Esophagus muscularis mucosa (tissue), 4 donors: ENCODE measurements around the gene CAMKMT. TPM values are rescaled to one million over a fixed set of nuclear protein-coding genes. Genes with fewer than 3 reads are reported as not detected.

Experiments used
- DNase-seq: peaks from one replicate; pipeline ENCODE4 v3.0.0-alpha.2; 2017; ENCODE audit errors: extremely low spot score
- H3K27ac ChIP-seq, 4 donors: fragments of 200-600 bp; sonication (generic); replicated peaks in 1 of 4; 1 replicate in 3 of 4; 2 replicates in 1 of 4; pipeline ENCODE4 v1.5.1; 2016 to 2019; ENCODE audit warnings: mild to moderate bottlenecking in 1 of 4
- H3K27me3 ChIP-seq, 4 donors: fragments of 200-600 bp; sonication (generic); one replicate each; pipeline versions ENCODE4 v1.5.1 to v1.6.0; 2016 to 2019
- H3K36me3 ChIP-seq, 4 donors: fragments of 200-600 bp; sonication (generic); one replicate each; pipeline ENCODE4 v1.5.1; 2016 to 2019
- H3K4me1 ChIP-seq, 4 donors: fragments of 200-600 bp; sonication (generic); one replicate each; pipeline ENCODE4 v1.5.1; 2016 to 2019
- H3K4me3 ChIP-seq, 4 donors: fragments of 200-600 bp; sonication (generic); 1 replicate in 2 of 4; 2 replicates in 2 of 4; pipeline ENCODE4 v1.5.1; 2016 to 2019; ENCODE audit warnings: mild to moderate bottlenecking in 4 of 4, moderate library complexity in 1 of 4
- H3K9me3 ChIP-seq, 4 donors: fragments of 200-600 bp; sonication (generic); 1 replicate in 3 of 4; 2 replicates in 1 of 4; pipeline ENCODE4 v1.5.1; 2016 to 2019
- CTCF ChIP-seq, 3 experiments: fragments of 200-600 bp in 2 of 3; fragments of 450-650 bp in 1 of 3; sonication (generic) in 2 of 3; IDR thresholded peaks; one replicate each; pipeline ENCODE4 v1.5.1; 2017 to 2019; ENCODE audit warnings: antibody characterized with exemption in 3 of 3, mild to moderate bottlenecking in 2 of 3, moderate library complexity in 1 of 3
- EP300 ChIP-seq: sonication (generic); formaldehyde crosslinking; IDR thresholded peaks from one replicate; pipeline ENCODE4 v1.6.1; 2017; ENCODE audit warnings: antibody characterized with exemption
- POLR2A ChIP-seq: fragments of 450-650 bp; IDR thresholded peaks from one replicate; pipeline ENCODE4 v1.6.1; 2017; ENCODE audit warnings: antibody characterized with exemption, moderate library complexity, mild to moderate bottlenecking, low read depth
- POLR2AphosphoS5 ChIP-seq, 2 donors: sonication (generic); formaldehyde crosslinking; IDR thresholded peaks; one replicate each; pipeline ENCODE4 v1.6.1; 2017; ENCODE audit warnings: antibody characterized with exemption in 2 of 2
- WGBS: methylation state at CpG from one replicate; pipeline ENCODE4 v1.1.5; 2018; 5-methylcytosine and 5-hydroxymethylcytosine counted together
- intact Hi-C: fragments of 100-400 bp; cut with DNase I; formaldehyde crosslinking; loops from one replicate; pipeline ENCODE4 v1.15.1; 2023
- total RNA-seq, 4 donors: library from RNA; depleted of rRNA; stranded (reverse); fragments of >200 nt; gene quantifications; one replicate each; pipeline versions ENCODE4 v1.1.0 to v1.2.1, GENCODE V29; 2016

The CAMKMT gene
- total RNA-seq, 4 donors from 2014 or later, result 5.8 to 8.3 (median 6.9) TPM

DNA sequence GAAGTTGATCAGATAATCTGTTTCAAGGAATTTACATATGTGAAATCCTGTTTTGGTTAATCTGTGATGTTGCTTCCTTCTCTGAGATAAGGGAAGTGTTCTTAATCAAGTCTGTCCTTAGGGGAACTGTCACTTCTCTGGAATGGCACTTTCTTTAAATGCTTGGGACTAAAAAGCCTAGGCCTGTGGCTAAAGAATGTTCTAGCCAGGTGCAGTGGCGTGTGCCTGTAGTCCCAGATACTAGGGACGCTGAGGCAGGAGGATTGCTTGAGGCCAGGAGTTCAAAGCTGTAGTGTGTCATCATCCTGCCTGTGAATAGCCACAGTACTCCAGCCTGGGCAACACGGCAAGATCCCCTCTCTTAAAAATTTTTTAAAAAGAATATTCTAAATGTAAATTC is 362.2 kb downstream of the CAMKMT start:
- H3K4me1 ChIP-seq, result no peaks in the 10 kb centered on the region
- no peak overlapping the region for H3K27ac ChIP-seq
- H3K9me3 ChIP-seq, result no peaks in the 10 kb centered on the region
- no peak for DNase-seq
- no peak overlapping the region for H3K4me3 ChIP-seq
- no peaks in the 10 kb centered on the region for H3K27me3 ChIP-seq
- intact Hi-C loops, result no loop called here
- WGBS, result 89% methylated on average over 3 of the region's 3 CpGs
- TF ChIP-seq POLR2A (no peak), EP300 (no peak)
- H3K36me3 ChIP-seq, result no peaks in the 10 kb centered on the region

DNA sequence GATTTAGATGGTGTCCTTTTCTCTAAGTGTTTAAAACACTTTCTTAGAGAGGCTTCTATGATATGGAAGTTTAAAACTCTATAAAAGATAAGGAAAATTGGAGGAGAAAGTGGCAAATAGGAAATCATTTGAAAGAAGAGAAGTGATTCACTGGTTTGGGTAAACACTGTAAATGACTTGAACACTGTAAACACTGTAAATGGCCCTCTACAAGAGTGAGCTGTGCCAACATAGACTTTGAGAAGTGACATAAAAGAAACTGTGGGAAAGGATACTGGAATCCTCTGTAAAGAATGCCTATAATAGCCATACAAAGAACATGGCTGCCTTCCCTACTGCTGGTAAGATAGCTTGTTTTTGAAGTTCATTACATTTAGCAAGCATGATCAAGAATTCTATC is 368.8 kb downstream of the CAMKMT start:
- intact Hi-C loops, result no loop called here

GRCh38 chr2:44731505-44731904 is 369.8 kb downstream of the CAMKMT start:
- H3K4me1 ChIP-seq, result no peaks in the 10 kb centered on the region
- no peak for DNase-seq
- intact Hi-C loops, result no loop called here
- peaks cover 0 to 10% (median 0%) of the 10 kb centered on the region in 4 donors for H3K9me3 ChIP-seq
- WGBS, result 82% methylated on average over 1 of the region's 1 CpG
- H3K36me3 ChIP-seq, result no peaks in the 10 kb centered on the region
- TF ChIP-seq POLR2AphosphoS5 (IDR thresholded peaks at IDR 0.05), result no peak
- TF ChIP-seq CTCF (IDR thresholded peaks at IDR 0.05), result no peak
- TF ChIP-seq POLR2A, result no peak
- no peak for TF ChIP-seq EP300
- H3K4me3 ChIP-seq, result no peak overlapping the region
- H3K27me3 ChIP-seq, result no peaks in the 10 kb centered on the region
- H3K27ac ChIP-seq, result no peak overlapping the region

More for the DNA sequence above, 368.8 kb downstream of the CAMKMT start:
- no peak for DNase-seq
- Histone ChIP-seq H3K9me3 (peaks cover 0 to 2% (median 0%) of the 10 kb centered on the region in 4 donors), H3K36me3 (no peaks in the 10 kb centered on the region), H3K27me3 (no peaks in the 10 kb centered on the region), H3K27ac (no peak overlapping the region), H3K4me1 (no peaks in the 10 kb centered on the region), H3K4me3 (no peak overlapping the region)
- TF ChIP-seq EP300 (no peak), POLR2AphosphoS5 (IDR thresholded peaks at IDR 0.05) (no peak), CTCF (IDR thresholded peaks at IDR 0.05) (no peak), POLR2A (no peak)

GRCh38 chr2:44736270-44736942 is 374.7 kb downstream of the CAMKMT start:
- Histone ChIP-seq H3K4me1 (no peaks in the 10 kb centered on the region), H3K36me3 (no peaks in the 10 kb centered on the region), H3K27ac (no peak overlapping the region), H3K4me3 (no peak overlapping the region), H3K9me3 (peaks cover 0 to 13% (median 0%) of the 10 kb centered on the region in 4 donors), H3K27me3 (no peaks in the 10 kb centered on the region)
- 92% methylated on average over 3 of the region's 3 CpGs for WGBS
- DNase-seq, result no peak
- no peak for TF ChIP-seq POLR2A
- TF ChIP-seq EP300, result no peak
- TF ChIP-seq POLR2AphosphoS5 (IDR thresholded peaks at IDR 0.05), result no peak
- TF ChIP-seq CTCF (IDR thresholded peaks at IDR 0.05), result no peak
- intact Hi-C loops, result no loop called here

DNA sequence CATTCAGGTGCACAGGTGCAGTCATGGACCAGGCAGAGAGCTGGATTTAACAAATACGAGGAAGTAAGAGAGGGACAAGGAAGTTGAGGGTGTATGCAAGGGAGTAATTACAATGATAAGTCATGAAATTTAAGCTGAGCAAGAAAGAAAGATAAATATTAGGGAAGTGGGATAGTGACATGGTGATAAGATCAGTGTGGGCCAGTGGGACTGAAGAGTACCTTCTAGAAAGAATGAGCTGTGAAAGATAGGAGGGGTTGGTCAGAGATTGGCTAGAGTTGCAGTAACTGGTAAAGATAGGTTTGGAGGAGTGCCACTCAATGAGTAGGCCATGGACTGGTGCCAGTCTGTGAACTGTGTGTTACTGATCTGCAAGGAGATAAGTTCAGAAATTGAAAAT is 378.9 kb downstream of the CAMKMT start:
- no peak for DNase-seq
- H3K4me1 ChIP-seq, result peaks cover 0 to 10% (median 9%) of the 10 kb centered on the region in 4 donors
- H3K36me3 ChIP-seq, result no peaks in the 10 kb centered on the region
- H3K9me3 ChIP-seq, result peaks cover 0 to 10% (median 0%) of the 10 kb centered on the region in 4 donors
- no peak overlapping the region for H3K4me3 ChIP-seq
- no peak overlapping the region for H3K27ac ChIP-seq
- no peak for TF ChIP-seq POLR2AphosphoS5 (IDR thresholded peaks at IDR 0.05)
- no peak for TF ChIP-seq POLR2A
- TF ChIP-seq CTCF (IDR thresholded peaks at IDR 0.05), result no peak
- TF ChIP-seq EP300, result no peak
- no peaks in the 10 kb centered on the region for H3K27me3 ChIP-seq
- intact Hi-C loops, result no loop called here
- WGBS, result 71% methylated on average over 1 of the region's 1 CpG
